GM21529 (cell line): ENCODE measurements around the gene VPS45.

Source experiments
- ATAC-seq: cut with Tn5 transposase; IDR thresholded peaks from one replicate; pipeline ENCODE4 v1.9.1; 2021; ENCODE audit not compliant: unreplicated experiment

The VPS45 gene

GRCh38 chr1:150156868-150157603, 89.5 kb downstream of the VPS45 start:
- ATAC-seq: no peak

- no peak for ATAC-seq
These were observed 92.0 kb downstream of the VPS45 start for GRCh38 chr1:150159550-150159949.

GRCh38 chr1:150160964-150161621, 93.5 kb downstream of the VPS45 start:
- no peak for ATAC-seq

GRCh38 chr1:150161747-150162581, 94.4 kb downstream of the VPS45 start:
- ATAC-seq: no peak

- no peak for ATAC-seq
These were observed 94.9 kb downstream of the VPS45 start for GRCh38 chr1:150162582-150162861.

- ATAC-seq: peak; percentile 41
These were observed 95.5 kb downstream of the VPS45 start for GRCh38 chr1:150162862-150163706.

GRCh38 chr1:150164224-150164623, 96.6 kb downstream of the VPS45 start:
- ATAC-seq: no peak

GRCh38 chr1:150164779-150165178, 97.2 kb downstream of the VPS45 start:
- ATAC-seq: no peak

GRCh38 chr1:150165622-150166612, 98.3 kb downstream of the VPS45 start:
- no peak for ATAC-seq

- no peak for ATAC-seq
These were observed 101.5 kb downstream of the VPS45 start for GRCh38 chr1:150168960-150169601.

GRCh38 chr1:150171801-150172200, 104.2 kb downstream of the VPS45 start:
- no peak for ATAC-seq

- ATAC-seq: no peak
These were observed 105.6 kb downstream of the VPS45 start for GRCh38 chr1:150173141-150173585.

GRCh38 chr1:150176593-150176992, 109.0 kb downstream of the VPS45 start:
- no peak for ATAC-seq

- no peak for ATAC-seq
These were observed 111.0 kb downstream of the VPS45 start for GRCh38 chr1:150178548-150178947.

GRCh38 chr1:150179867-150180266, 112.3 kb downstream of the VPS45 start:
- no peak for ATAC-seq

GRCh38 chr1:150180474-150180873, 112.9 kb downstream of the VPS45 start:
- no peak for ATAC-seq

- ATAC-seq: no peak
These were observed 114.7 kb downstream of the VPS45 start for GRCh38 chr1:150182247-150182646.

- ATAC-seq: no peak
These were observed 115.5 kb downstream of the VPS45 start for GRCh38 chr1:150183061-150183460.

GRCh38 chr1:150185481-150185880, 117.9 kb downstream of the VPS45 start:
- ATAC-seq: no peak
